ENCODE measurements around the gene WDR64.
"Not testable (repeated sequence)": the region's sequence is repeated elsewhere in the genome, so short reads cannot be mapped to it uniquely, and the experiment has no call there.

WDR64 gene

GRCh38 chr1:241679404-241679803 lies 27.3 kb downstream of the WDR64 start:
- H3K27ac ChIP-seq, result no peak overlapping the region
- TF ChIP-seq CTCF (conservative IDR thresholded peaks at IDR 0.05), result no peak

GRCh38 chr1:241679961-241680360 lies 27.9 kb downstream of the WDR64 start:
- TF ChIP-seq CTCF (conservative IDR thresholded peaks at IDR 0.05), result no peak
- H3K27ac ChIP-seq, result no peak overlapping the region

GRCh38 chr1:241681861-241682448 lies 29.9 kb downstream of the WDR64 start:
- H3K27ac ChIP-seq, result not testable (repeated sequence)

GRCh38 chr1:241682921-241683320 lies 30.8 kb downstream of the WDR64 start:
- TF ChIP-seq CTCF (conservative IDR thresholded peaks at IDR 0.05), result no peak
- H3K27ac ChIP-seq, result no peak overlapping the region

- TF ChIP-seq CTCF (conservative IDR thresholded peaks at IDR 0.05), result no peak
- H3K27ac ChIP-seq, result no peak overlapping the region
Measured at GRCh38 chr1:241684108-241684507, 32.0 kb downstream of the WDR64 start.

- no peak overlapping the region for H3K27ac ChIP-seq
- no peak for TF ChIP-seq CTCF (conservative IDR thresholded peaks at IDR 0.05)
Measured at GRCh38 chr1:241688940-241689368, 36.9 kb downstream of the WDR64 start.

GRCh38 chr1:241695246-241696171 lies 43.4 kb downstream of the WDR64 start:
- H3K27ac ChIP-seq, result no peak overlapping the region

More at GRCh38 chr1:241695246-241696171, 43.4 kb downstream of the WDR64 start:
- TF ChIP-seq CTCF (conservative IDR thresholded peaks at IDR 0.05), result no peak
